ENCODE data around the gene PTPRE.

GRCh38 chr10:127940866-127941640 lies 34.1 kb downstream of the PTPRE start:
- no peak for TF ChIP-seq POLR2A (IDR thresholded peaks at IDR 0.05)
- TF ChIP-seq CTCF (IDR thresholded peaks at IDR 0.05), result no peak

All from lower leg skin (tissue), 3 donors.